ENCODE measurements around the gene PROB1.
"Not testable (repeated sequence)": the region's sequence is repeated elsewhere in the genome, so short reads cannot be mapped to it uniquely, and the experiment has no call there.

PROB1 gene

DNA sequence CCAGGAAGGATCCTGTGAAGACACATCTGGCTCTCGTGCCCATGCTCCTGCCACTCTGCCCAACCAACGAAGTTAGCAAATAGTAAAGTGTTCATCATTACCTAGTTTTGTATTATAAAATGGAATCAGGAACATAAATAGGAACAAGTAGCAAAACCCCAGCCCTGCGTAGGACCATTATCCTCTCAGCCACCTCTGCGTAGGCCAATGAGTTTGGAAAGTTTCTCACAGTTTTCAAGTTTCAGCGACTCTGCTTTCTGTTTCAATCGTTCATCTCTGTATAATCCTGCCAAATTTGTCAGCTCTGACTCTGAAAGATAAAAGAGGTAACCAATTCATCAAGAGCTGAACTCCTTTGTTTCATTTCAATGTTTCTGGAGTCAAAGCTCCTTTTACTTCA, 19.1 kb upstream of the PROB1 start:
- DNase-seq: no peak

DNA sequence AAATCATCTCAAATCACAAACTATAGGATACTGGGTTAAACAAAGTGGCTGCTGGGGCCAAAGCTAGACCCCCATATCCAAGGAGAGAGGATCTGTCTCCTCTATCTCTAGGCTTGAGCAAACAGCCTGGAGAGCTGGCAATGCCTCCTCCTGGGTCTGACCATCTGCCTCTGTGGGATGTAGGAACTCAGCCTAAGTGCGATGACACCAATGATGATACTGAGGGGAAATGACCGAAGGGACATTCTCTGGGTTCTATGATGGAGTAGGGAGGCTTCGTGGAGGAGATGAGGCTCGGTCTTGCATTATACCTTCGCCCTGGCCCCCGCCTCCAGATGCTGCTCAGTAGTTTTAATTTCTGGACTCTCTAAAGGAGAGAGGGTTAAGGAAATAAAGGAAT, 18.2 kb upstream of the PROB1 start:
- DNase-seq: no peak

DNA sequence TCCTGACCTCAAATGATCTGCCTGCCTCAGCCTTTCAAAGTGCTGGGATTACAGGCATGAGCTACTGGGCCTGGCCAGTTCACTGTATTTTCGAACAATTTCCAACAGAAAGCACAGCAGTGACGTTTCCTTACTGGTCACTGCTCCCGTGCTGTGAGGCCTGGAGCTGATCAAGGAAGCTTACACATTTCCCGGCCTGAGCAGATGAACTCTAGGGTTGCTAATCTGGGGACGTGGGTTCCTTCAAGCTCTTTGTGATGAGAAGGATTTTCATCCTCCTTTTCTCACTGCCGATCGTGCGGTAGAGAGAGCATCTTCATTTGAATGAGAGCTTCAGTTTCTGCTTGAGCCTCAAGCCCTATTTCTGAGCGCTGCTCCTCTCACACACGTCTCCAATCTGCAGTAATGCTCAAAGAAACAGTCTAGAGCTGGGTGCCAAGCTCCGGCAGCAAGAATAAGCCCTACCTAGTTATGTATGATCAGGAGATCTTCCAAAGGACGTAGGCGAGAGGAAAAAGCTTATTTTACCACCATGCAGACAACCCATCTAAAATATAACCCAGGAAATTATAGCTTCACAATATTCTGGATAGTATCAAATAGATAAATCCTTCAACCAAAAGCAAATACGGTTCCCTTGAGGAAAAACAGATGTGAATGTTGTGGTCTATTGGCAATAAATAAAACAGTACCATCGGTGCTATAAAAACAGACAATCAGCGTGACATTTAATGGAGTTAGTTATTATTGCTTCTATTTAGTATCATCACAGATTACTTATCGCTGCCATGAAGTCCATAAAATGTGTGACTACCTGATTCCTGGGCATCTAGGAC, 16.3 kb upstream of the PROB1 start:
- DNase-seq: no peak

DNA sequence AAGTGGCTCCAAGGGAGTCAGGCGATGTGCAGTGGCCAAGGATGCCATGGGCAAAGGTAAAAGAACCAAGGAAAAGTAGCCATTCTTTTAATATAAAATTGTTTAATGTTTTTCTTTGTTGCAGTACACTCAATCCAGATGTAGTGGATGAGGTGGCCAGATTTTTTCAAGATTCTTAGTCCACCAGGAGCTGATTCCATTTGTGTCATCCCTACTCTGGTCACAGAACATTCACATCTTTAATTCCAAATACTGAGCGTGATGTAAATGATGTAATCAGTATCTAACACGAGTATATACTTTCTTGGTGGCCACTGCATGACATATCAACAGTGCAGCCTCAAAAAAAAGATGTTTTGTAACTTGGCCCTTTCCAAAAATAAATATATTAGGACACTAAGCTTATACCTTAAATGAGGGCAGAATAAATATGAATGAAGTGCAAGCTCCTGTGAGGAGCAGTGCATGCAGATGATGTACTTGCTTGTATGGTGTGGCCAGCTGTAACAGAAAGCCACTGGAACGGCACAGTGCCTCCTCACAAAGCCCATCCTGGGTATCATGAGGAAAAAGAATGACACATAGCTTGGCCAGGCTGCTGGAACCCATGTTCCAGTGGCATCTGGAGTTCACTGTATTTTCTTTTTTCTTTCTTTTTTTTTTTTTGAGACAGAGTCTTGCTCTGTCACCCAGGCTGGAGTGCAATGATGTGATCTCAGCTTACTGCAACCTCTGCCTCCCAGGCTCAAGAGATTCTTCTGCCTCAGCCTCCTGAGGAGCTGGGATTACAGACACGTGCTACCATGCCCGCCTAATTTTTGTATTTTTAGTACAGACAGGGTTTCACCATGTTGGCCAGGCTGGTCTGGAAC, 15.5 kb upstream of the PROB1 start:
- no peak for DNase-seq

DNA sequence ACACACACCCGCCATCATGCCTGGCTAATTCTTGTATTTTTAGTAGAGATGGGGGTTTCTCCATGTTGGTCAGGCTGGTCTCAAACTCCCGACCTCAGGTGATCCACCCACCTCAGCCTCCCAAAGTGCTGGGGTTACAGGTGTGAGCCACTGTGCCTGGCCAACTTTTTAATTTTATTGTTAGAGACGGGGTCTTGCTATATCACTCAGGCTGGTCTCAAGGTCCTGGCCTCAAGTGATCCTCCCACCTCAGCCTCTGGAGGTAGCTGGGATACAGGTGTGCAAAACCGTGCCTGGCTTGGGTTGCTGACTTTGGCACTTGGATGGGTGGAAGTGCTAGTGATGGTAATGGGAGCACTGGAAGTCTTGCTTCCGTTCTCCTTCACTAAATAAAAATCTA, 14.2 kb upstream of the PROB1 start:
- not testable (repeated sequence) for DNase-seq

DNA sequence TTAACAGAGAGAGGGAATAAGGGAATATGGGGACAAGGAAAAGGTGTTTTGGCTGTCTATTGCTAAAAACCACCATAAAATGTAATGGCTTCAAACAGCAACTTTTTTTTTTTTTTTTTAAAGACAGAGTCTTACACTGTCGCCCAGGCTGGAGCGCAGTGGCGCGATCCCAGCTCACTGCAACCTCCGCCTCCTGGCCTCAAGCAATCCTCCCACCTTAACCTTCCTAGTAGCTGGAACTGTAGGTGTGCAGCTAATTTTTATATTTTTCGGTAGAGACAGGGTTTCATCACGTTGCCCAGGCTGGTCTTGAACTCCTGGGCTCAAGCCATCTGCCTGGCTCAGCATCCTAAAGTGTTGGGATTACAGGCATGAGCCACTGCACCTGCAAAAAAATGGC, 13.3 kb upstream of the PROB1 start:
- no peak for DNase-seq

DNA sequence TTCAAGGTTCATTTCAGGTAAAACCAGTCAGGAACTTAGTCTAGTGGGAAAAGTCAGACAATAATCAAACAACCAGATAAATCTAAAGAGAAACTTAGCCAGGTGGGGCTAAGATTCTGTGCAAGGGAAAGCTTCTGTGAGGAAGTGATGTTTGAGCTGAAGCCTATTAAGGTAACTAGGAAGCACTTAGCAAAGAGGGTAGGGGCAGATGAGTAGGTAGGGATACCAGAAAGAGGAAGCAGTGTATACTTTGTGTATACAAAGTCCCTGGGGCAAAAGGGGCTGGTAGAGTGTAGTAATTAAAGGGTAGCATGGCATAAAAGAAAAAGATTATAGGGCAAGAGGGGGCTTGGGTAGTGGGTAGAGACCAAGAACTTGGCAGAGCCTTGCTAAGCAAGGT, 12.6 kb upstream of the PROB1 start:
- no peak for DNase-seq

DNA sequence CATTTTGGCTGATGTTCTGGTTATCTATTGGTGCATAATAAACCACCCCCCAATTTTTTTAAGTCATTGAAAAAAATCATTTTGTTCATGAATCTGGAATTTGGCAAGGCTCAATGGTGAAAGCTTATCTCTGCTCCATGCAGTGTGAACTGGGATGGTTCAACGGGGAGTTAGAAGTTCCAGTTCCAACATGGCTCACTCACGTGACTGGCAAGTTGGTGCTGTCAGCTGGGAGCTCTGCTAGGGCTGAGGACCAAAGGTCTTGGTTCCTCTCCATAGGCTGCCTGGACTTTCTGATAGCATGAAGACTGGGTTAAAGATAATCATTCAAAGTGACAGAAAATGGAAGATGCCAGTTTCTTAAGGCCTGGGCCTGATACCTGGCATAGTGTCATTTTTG, 12.1 kb upstream of the PROB1 start:
- no peak for DNase-seq

DNA sequence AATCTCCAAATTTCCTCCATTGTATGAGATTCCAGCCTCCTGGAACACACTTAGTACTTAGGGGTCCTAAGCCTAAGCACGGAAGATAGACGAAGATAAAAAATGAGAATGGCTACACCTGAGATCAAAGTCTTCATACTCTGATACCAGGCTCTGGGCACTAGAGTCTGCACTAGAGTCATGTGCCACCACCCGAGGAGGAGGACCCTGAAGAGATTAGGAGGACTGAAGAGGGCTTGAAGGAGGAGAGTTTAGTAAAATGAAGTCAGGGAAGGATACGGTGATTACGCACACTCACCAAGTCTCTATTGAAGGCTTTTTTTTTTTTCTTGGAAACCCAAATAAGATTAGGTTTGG, 9.6 kb upstream of the PROB1 start:
- DNase-seq: peak; percentile 21

DNA sequence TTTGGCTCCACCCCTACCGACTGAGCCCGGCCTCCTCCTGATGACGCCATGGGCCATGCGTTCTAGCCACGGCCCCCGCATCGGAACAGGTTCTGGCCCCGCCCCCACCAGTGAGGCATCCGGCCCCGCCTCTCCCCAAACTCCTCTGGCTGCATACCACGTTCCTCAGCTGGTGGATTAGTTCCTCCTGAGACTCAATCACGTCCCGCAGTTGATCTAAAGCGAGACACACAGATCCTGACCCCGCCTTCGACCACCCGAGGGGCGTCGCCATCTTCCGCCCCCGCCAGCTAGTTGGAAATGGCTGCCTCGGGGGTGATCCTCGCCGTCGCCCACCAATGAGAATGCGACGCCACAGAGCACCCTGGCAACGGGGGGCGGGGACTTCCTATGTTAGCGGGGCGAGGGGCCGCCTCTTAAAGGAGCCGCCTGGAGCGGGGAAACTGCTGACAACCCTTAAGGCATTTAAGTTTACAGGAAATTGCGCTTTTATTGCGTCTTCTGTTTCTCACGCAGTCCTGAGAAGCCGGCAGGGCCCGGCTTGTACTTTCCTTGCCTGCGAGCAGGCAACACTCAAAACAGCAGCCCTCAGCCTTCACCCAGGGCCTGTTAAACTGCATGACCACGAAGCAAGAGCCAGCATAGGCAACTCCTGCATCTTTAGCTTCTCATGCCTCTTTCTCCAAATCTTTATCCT, 9.0 kb upstream of the PROB1 start, which contains the start of gene SPATA24:
Gene SPATA24, minus strand, starts transcription at position 303 of the 697 bp plus-strand sequence. Its CDS starts 29 bp downstream, at position 274.
- peak; percentile 99 for DNase-seq

DNA sequence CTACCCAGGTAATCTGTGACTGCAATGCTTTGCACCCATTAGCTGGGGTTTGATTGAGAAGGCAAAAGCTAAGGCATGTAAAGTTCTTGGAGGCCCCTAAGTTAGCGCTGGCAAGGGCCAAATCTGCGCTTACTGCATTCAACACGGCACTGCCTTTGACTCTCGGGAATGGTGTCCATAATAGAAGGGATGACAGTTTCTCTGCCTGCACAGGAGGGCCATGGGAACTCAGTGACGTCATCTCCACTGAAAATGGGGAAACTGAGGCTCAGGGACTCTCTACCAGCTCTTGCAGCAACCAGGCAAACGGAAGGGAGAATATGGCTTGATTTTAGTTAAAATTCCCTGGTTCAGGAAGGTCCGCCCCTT, 8.5 kb upstream of the PROB1 start:
- no peak for DNase-seq

DNA sequence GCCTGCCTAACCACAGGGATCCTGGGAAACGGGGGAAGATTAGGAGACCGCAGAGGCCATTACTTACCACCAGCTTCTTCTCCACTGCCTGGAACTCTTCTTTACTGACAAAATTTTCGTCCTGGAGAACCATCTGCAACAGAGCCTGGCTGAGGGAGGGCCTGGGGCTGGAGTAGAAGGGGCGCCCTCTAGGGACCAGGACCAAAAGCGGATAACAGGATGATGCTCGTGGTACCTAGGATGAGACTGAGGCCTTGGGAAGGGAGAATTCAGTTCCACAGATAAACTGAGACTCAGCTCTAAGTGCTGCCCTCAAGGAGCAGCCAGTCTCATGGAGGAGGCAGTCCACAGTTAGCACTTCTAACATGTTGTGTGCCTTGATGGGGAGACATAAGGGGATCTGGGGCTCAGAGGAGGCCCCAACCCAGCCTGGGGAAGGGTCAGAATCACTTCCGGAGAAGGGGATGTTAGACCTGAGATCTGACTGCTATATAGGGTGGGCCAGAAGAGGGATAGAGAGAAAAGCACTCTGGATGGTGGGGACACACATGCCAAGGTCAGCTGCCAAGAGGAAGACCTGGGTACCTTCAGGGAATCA, 7.8 kb upstream of the PROB1 start:
- DNase-seq: peak; percentile 44

DNA sequence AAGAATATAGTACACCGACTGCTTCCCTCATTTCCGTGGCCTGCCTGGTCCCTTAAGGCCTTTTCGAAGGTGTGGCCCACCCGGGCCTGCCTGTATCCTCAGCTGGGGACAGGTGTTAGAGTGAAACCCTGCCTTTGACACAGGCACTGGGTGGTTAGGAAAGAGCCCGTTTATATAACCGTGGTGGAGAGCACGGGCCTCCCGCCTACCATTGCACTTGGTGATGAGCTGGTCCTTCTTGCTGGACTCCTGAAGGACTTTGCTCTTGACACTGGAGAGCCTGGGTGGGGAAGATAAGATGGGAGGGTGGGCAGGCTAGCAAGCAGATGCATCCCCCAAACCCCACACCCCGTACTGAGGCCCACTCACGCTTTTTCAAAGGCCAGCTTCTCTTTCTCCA, 6.6 kb upstream of the PROB1 start:
- no peak for DNase-seq

DNA sequence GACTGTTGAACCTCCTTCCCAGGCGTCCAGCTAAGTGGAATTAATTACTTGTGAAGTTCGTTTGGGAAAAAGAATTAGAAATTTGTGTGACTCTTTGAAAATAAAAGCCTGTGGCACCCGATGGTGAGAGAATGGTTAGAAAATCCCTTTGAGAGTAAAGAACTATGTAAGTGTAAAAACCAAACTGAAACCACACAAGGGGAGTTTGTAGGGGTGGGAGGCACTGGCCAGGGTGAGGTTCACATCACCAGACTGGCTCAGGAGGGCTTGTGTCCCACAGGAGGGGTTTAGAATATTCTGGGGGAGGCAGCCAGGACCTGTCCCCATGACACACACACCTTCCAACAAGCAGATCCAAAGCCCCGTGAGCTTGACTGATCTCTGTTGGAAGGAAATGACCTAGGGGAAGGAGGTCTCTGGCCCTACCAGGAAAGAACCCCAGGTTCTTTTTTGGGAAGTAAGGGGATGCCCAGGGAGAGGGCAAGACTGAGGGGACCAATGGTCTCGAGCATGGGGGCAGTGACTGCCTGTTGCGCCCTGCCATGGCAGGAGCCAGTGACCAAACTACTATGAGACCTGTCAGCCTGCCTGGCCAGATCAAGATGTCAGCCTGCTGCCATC, 4.7 kb upstream of the PROB1 start:
- DNase-seq: no peak

DNA sequence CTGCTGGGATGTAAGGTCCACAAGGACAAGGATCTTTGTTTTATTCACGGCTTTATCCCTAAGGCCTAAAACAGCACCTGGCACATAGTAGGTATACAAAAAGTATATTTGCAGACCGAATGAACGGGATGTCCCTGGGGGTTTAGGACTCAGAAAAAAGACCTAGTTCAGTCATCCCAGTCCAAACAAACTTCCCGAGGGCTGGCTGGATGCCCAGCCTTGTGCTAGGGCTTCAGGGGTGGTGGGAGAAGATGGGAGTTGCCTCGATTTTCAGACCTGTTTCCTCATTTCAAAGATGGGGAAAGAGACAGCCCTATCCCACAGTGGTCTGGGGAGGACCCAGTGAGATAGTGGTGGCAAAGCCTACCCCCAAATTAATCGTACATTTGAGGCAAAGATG, 3.0 kb upstream of the PROB1 start:
- no peak for DNase-seq

DNA sequence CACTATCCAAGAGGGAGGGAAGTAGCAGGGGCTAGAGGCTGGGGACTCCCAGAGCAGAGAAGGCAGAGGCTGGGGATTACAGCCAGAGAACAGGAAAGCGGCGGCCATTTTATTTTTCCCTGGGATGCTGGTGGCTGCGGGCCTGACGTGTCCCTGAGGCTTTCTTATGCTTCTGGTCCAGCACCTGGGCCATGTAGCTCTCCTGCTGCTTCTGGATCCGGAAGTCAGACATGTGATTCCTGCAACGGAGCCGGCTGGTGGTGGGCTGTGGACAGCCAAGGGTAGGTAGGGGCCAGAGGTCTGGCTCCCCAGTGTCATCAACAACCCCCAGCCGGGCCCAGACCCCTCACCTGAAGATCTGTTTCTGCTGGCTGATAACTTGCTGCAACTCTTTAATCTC, 1.8 kb upstream of the PROB1 start:
- DNase-seq: no peak

DNA sequence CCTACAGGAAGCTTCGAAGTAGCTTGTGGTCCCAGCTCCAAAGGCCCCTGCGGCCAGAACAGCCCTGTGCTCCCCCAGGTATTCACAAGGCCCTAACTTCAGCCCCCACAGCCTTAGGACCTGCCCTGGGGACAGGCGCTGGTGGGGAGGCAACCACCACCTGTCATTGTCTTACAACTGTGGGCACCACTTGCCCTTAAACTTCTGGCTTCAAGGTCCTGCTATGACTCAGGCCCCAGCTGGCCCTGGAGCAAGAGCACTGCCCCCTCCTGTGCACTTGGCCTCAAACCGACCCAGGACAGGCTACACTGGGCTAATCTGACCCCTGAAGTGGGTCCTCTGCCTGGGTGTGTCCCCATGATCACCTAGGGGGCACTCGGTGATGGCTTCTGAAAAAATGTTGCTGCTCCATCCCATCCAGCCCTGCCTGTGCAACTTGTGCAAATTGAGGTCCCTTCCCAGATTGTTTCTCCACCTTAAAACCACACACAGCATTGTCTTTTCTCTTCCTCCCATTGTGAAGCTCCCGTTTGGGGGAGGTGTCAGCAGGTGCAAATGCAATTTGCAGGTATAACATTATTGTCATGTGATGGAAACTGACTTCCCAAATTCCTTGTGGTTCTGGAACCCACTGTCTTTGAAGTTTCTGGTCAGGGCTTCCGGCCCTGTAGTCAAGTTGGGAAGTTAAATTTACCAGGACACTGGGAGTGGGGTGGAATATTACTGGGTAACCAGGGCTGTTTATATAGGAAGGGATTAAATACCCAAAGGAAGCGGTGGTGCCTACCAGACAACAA, 1.1 kb upstream of the PROB1 start:
- no peak for DNase-seq

DNA sequence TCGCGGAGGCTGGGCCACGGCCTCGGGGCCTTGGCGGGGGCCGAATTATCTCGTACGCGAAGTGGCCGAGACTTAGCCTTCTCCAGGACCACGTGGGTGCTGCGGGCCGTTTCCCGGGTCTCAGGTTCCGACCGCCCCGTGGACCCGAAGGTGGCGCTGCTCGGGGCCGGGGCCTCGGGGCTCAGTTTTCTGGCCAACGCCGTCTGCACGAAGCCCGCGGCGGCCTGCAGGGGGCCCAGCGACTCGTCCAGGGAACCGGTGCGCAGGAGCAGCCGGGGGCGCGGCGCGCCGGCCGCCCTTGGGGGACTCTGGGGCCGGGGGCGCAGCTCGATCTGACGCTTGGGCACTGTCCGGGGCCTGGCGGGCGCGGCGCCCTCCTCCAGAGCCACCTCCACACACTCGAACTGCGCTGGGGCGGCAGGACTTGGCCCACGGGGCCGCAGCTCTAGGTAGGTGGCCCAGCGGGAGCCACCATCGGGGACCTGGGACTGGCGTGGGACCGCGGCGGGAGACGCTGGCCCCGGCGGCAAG, 716 bp downstream of the PROB1 start:
- peak; percentile 71 for DNase-seq

DNA sequence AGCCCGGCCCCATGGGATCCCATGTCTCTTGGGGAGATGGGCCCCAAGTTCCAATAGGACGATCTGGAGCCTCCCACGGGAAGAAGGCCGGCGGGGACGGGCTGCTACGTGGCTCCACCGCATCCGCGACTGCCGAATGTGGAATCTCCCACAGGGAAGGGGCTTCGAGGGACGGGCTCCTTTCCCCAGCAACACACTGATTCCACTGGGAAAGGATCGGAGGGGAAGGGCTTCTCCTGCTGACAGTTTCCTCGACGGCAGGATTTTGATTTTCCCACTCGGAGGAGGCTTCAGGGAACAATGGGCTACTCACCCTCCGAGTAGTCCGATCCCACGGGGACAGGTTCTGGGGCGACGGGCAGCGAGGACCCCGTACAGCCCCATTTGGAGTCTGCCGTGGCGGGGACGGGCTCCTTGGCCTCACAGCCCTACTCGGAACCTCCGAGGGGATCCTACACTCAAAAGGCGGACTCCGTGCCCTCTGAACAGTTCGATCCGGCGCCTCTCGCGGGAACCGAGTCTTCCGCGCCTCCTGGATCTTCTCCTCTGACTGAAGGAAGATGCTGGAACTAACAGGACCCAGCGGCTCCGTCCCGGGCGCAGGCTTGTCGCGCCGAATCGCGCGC, 1.3 kb downstream of the PROB1 start:
- peak; percentile 14 for DNase-seq

DNA sequence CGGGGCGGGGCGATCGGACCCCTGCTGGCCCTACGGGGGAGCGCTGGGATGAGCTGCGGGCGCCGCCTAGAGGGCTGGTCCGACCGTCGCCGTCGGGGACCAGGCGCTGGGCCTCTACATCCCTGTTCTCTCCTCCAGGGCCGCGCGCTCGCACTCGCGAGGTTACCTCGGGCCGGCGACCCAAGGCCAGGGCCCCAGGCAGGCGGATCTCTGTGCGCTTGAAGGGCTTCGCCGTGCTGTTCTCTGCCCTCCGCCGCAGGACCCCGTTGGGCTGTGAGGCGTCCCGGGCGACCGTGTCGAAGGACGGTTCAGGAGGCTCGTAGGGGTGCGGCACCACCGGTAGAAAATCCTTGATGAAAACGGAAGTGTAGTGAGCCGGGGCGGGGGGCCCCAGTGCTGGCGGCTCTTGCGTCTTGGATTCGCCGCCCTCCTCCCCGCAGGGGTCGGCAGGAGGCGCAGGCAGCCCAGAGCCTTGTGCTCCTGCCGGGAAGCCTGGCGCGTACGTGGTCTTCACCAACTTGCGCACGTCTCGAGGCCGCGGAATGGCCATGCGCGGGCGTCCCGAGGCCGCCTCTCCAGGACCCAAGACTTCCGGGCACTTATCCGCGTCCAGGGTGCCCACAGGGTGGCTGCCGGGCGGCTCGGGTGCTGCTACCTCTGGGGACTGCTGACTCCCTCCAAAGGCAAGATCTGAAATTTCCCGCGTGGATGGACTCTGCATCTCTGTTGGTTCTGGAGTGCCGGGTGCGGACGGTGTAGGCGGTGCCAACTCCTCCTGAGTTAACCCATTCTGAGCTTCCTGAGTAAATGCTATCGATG, 2.0 kb downstream of the PROB1 start:
- peak; percentile 78 for DNase-seq

Data from CD4-positive, alpha-beta T cell treated with Interleukin-17A for 4 hours (primary cell).